ENCODE data around the gene TMEM256.

Gene TMEM256

DNA sequence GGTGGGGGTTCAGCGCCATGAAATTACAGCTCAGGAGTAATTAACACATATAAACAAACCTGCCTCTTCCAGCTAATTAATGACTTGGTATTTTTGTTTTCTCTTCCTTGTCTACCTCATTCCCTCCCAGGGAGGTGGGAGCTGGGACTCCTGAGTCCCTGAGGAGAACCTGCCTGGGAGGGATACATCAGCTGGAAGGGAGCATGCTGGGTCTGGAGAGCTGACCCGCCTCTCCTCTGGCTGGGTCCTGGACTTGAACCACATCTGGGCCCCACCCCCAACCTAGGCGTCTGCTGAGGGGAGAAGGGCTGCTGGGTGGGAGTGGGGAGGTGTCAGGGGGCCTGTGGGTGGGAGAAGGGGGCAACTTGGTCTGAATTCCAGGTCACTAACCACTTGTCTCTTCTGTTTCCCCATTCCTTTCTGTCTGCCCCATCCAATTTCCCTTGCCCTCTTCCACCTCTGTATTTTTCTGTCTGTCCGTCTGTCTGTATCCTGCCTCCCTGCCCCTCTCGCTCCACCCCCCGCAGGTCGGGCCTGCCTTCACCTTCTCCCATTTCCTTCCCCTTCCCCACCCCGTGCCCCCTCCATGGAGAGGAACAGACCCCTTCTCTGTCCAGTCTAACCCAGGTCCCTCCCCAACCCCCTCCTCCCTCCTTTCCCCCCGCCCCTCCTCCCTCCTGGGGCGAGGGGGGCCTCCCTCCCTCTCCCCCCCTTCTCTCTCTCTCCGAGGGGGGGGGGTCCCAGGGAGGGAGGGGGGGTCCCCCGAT lies 3.8 kb upstream of the TMEM256 start, which contains the start of gene NLGN2:
Gene NLGN2, plus strand, starts transcription at position 361 of the 767 bp plus-strand sequence. CDS start 411 bp downstream, outside the sequence.
- no peak for DNase-seq

DNA sequence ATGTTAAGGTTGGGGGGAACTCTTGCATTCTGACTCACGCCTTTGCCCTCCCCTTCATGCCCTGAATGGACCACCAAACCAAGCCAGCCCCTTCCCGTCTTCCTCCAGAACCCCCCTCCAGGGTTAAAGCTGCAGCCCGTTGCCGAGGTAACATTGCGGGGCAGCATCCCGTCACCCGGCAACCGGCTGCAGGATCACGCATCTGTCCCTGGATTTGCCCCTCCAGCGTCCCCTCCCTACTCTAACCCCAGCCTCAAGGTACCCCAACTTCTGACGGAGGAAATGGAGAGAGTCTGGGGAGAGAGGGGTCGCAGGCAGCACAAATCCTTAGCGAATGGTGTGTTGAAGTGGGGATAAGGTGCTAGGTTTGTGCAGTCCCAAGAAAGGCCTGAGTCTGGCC lies 3.2 kb upstream of the TMEM256 start:
- DNase-seq: no peak

DNA sequence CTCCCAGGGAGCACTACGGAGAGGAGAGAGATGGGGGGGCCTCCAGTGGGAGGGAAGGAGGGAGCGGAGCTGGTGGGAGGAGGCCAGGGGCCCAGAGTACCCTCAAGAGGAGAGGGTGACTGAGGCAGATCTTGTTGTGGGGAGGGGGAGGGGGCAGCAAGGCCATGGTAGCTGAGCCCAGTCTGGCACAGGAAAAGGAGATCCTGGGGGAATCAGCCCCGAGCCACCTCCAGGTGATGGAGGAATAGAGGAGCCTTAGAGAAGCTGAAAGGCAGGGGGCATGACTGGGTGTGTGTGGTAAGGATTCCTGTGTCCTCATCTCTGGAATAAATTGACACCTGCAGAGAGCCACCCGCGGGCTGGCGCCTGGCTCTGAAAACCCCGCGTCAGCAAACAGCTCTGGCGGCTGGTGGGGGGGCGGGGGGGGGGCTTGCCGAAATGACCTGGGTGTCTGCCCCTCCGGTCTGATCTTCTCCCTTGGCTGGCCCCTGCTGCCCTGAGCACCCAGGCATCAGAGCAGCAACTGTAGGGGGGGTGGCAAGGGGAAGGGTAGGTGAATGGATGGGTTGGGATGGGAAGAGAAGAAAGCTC lies 2.4 kb upstream of the TMEM256 start:
- no peak for DNase-seq

DNA sequence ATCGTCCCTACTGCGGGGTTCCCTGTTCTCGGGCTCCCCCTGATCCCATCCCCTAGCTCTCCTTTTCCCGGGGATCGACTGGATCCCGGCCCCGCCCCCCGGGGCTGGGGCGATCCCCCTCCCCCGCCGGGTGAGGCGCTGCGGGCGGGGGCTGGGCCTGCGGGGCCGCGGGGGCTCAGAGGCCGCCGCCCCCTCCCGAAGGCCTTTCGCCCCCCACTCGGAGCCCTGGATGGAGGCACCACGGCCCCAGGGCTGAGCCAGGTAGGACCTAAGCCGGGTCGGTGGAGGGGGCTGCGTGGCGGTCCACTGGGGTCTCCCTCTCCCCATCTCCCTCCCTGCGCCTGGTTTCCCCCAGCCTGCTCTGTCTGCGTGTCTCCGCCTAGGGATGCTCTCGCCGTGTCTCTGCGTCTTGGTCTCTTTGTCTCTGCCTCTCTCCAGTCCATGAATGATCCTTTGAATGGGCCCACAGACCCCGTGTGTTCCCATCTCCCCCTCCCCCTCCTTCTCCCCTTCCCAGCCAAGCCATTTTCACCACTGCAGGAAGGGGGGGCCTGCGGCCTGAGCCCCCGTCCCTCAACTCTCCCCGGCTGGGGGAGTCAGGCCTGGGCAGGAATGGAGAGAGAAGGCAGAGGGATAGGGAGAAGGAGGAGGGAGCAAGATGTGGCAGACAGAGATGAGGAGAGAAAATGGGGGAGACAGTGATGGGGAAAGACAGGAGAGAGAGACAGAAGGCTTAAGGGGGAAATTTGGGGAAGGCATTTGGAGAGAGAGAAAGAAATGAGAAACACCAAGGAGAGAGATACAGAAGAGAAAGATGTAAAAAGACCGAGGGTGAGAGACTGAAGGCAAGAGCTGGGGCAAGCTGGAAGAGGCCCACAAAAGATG lies 1.7 kb upstream of the TMEM256 start:
- no peak for DNase-seq

DNA sequence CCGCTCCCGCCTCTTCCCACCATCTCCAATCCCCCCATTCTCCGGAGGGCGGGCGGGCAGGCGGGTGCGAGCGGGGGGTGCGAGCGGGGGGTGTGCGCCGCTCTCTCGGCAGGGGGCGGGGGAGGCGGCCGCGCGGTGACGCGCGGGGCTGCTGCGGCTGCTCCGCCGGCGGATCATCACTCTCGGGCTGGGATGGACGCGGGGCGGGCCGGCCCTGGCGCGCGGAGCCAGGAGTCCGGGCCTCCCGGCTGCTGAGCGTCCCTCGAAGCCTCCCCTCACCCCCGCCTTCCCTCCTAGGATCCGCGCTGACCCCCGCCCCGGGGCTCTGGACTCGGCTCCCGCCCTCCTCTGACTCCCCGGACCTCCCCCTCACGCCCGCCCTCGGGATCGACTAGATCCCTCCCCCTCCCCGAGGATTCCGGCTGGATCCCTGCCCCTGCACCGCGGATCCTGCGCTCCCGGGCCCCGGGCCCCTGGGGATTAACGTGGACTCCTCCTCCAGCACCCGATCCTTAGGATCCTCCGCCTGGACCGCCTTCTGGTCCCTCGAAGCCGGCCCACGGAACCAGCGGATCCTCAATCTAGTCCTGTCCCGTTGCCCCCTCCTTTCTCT lies 946 bp upstream of the TMEM256 start:
- DNase-seq: no peak

DNA sequence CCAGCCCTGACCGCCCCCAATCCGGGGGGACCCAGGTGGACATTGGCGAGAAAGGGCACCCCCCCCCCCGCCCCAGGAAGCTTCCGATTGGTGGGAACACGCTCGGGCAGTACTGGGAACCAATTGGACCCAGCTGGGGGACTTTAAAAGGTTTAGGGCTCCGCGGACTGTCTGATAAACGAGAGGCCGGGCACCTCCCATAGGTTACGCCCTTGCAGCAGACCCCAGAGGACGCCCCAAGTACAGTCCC lies 245 bp downstream of the TMEM256 start:
- no peak for DNase-seq

DNA sequence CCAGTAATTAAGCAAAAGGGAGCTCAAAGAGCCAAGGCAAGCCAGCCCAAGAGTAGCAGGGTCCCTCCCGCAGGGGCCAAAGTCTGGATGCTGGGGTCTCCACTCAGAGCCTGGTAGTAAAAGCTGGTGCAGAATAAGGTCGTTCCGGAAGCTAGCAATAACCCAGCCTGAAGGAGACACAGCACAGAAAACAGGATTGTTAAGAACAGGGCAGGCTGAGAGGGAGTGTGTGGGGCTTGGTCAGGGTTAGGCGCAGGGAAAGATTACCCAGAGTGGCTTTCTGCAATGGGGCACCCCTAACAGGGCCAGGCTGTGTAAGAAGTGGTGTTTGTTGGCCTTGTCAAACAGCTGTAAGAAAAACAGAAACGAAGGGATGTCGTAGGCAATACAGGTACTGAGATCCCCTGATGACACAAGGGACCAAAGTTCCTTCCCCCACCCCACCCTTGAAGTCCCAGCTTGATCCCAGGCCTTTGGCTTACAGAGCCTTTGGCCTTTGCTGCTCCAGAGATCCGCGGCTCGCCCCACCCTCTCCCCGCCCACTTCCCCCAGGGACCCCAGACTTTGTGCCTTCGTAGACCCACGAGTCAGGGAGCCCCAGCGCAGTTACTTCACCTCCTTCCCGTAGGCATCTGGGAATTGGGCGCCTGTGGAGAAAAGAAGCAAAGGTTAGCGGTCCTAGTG lies 712 bp downstream of the TMEM256 start:
- no peak for DNase-seq

DNA sequence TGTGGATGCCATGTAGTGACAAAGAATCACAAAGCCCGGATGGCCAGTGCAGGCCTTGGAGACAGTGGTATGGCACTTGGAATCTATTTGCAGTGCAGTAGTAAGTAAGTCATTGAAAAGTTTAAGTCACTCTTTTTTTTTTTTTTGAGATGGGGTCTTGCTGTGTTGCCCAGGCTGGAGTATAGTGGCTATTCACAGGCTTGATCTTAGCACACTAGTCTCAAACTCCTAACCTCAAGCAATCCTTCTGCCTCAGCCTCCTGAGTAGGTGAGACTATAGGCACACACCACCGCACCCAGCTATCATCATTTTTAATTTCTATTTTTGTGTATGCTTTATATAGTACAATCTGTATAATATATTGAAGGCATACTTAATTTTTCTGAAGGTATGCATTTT lies 5.3 kb downstream of the TMEM256 start:
- no peak for DNase-seq

DNA sequence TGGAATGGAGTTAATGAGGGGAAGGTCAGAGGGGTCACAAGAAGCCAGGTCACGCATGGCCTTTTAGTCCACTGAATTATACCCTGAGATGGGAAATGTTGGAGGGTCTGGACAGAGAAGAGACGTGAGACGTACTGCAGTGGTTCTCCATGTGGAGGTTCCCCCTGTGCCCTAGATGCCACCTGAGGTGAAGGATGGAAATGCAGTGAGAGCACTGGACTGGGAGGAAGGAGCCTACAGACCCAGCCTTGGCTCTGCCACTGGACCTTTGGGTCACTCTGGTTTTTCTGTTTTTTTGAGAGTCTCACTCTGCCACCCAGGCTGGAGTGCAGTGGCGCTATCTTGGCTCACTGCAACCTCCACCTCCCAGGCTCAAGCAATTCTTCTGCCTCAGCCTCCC lies 7.8 kb downstream of the TMEM256 start:
- DNase-seq: no peak

DNA sequence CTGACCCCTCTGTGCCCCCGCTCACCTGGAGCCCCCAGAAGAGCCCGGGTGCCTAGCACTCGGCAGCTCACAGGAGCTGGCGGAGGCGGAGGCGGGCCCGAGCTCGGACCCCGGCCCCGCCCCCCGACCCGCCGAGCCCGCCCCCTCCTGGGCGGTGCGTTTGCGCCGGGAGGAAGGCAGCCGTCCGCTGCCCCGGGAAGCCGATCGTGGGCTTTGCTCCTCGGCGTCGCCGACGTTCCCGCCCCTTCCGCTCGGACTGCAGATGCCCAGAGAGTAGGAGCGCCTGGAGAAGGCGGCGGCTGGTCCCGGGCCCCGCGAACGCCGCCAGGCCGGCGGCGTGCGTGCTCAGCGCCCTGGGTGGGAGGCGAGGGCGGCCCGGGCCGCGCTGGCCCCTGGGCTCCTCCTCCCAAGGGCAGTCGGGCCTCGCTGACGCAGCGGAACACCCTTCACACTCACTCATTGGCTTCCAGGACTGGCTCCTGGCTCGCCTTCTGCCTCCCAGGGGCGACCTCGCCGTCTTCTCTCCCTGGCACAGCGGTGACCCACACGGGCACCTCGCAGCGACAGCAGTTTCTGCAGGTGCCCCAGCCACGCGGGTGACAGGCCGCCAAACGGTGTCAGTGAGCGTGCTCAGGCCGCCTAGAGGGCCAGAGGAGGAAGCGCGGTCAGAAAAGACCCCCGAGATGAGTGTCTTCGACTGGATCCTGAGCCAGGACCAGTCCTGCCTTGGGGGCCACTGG lies 9.3 kb downstream of the TMEM256 start, which contains the start of gene PLSCR3:
Gene PLSCR3, minus strand, starts transcription at position 74 of the 740 bp plus-strand sequence. CDS start 415 bp downstream, outside the sequence.
- DNase-seq: peak; percentile 93

DNA sequence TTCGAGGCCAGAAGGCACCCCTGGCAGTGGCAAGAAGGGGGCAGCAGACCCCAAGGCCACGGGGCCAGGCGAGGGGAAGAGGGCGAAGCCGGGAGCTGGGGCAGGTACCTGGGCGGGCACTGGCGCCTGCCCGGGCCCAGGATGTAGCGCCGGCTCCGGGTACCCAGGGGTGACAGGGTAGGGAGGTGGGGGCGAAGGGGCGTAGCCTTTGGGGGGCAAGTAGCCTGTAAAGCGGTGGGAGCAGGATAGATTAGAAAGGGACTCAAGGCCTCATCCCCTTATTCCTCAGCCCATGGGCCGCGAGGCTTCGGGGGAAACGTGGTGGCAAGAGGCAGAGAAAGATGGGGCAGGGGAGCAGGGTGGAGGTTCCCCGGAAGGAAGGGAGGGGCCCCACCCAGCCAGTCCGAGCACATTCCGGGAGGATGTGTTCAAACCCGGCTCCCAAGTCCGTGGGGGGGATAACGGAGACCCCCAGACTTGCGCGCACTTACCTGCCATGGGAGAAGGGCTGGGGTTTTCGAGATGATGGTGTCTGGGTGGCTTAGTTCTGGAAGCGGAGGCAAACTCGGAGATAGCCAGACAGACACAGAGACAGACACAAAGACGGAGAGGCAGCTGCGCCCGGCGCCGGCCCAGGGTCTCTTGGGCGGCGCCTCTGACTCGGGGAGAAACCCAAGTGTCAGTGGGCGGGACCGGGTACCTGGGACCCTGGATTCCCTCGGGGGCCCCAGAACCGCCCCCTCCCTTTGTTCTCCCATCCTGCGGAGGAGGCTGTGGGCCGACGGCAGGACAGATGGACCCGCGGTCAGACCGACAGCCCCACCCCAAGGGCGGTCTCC lies 10.1 kb downstream of the TMEM256 start:
- no peak for DNase-seq

DNA sequence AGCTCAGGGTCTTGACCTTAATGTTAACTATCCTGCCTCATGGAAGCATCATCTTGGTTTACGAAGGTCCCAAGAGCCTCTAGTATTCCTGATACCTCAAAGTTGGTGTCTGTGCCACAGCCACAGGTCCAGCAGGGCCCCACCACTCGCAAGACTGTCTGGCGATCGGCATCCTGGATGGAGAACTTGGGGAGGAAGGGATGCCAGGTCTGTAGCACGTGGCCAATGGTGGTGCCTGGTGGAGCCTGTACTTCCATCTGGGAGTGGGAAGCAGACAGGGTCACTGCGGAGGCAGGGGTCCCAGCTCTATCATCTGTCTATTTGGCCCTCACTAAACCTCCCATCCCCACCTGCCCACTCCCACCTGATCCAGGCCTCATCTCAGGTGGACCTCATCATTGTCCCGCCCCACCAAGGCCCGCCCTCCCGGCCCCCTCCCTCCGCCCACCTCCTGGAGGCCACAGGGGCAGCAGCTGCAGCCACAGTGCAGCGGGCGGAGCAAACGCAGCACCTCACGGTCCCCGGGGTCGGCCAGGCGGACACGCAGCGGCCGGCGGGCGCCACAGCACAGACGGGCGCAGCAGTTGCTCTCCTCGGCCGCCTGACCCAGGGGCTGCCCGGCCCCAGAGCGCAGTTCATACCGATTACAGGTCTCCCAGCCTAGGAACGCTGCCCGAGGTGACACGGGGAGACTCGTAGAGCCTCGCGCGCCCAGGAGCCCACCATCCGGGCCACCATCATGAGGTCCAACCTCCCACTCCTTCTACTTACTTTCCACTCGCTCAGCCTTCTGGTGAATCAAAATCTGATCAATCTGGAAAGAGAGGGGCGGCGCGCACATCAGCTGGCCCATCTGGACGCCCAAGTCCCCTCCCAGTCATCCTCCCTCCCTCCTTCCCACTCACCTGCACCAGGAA lies 10.9 kb downstream of the TMEM256 start:
- DNase-seq: no peak

DNA sequence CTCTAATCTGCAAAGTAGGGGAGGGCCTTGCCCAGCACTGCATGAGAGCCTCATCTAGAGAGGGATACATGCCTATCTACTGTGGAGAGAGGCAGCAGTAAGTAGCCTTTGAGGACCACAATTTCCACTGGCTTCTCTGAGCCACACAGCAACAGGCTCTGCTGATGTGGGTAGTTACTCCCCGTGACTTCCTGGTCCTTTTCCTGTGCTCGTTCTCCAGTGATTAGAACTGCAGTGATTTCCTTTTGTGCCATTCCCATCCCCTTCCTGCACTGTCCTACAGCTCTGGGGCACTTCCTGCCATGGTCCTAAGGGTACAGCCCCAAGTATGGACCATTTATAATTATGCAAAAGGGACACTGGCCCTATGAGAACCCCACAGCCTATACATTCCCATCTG lies 12.6 kb downstream of the TMEM256 start:
- no peak for DNase-seq

DNA sequence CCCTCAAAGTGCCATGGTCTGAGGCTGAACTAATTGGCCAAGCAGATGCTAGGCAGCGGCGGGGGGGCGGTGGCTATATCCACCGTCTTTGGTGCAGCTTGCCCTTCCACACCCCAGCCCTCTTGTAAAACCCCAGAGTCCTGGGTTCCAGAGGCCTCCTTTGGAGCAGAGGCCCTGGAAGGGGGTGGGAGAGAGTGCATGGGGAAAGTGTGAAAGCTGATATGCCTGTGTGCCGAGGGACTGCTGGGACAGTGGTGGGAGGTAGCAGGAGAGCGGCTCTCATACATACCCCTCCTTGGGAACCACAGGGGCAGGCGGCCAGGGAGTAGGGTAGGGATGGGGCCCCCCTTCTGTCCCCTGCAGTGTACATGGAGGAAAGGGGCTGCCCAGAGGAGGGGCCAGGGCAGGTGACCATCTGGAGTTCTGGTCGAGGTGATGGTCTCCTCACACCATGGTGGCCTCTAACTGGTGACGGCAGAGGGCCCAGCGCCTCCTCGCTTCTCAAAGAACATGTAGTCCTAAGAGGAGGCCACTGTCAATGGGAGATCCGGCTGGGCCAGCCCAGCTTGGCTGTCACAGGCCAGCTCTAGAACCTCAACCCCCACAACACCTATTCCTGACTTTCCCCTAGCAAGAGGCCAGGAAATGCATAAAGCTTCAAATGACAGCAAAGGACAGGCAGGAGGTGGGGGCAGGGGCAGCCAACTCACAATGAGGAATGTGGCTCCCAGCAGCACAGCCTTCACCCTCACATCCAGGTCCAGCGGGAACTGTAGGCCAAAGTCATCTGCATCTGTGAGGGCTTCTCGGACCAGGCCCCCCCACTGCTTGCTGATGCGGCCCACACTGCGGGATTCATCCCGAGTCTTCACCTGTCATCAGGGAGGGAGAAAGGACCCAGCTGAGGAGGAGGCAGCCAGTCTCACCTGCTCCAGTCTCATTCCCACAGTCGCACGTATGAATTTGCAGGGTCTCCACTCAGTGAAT lies 13.7 kb downstream of the TMEM256 start:
- DNase-seq: no peak

DNA sequence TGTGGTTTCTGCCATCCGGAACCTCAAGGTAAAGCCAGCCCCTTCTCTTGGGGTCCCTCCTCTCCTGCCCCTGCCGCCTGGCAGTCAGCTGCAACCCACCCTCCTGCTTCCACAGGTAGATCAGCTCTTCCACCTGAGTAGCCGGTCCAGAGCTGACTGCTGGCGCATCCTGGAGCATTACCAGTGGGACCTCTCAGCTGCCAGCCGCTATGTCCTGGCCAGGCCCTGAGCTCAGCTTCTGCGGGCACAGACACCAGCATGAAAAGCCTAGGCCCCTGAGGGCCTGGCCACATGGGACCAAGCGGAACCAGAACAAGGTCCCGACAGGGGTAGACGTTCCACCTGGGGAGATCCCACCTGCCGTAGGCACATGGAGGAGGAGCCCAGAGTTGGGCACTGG lies 15.0 kb downstream of the TMEM256 start:
- no peak for DNase-seq

DNA sequence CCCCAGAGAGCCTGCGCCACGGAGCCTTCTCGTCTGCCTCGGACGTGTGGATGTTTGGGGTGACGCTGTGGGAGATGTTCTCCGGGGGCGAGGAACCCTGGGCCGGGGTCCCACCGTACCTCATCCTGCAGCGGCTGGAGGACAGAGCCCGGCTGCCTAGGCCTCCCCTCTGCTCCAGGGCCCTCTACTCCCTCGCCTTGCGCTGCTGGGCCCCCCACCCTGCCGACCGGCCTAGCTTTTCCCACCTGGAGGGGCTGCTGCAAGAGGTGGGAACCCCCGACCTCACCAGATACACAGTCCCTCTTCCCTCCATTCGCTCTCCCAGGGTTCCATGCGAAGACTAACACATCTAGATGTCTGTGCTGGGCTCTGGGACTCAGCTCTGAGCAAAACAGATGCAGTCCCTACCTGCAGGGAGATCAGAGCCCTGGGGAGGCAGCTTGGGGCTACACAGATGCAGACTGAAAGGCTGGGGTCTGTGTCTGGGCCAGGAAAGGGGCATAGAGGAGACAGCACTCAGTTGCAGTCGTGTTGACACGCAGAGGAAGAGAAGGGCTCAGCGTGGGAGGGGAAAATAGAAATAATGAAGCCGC lies 19.3 kb downstream of the TMEM256 start:
- no peak for DNase-seq

DNA sequence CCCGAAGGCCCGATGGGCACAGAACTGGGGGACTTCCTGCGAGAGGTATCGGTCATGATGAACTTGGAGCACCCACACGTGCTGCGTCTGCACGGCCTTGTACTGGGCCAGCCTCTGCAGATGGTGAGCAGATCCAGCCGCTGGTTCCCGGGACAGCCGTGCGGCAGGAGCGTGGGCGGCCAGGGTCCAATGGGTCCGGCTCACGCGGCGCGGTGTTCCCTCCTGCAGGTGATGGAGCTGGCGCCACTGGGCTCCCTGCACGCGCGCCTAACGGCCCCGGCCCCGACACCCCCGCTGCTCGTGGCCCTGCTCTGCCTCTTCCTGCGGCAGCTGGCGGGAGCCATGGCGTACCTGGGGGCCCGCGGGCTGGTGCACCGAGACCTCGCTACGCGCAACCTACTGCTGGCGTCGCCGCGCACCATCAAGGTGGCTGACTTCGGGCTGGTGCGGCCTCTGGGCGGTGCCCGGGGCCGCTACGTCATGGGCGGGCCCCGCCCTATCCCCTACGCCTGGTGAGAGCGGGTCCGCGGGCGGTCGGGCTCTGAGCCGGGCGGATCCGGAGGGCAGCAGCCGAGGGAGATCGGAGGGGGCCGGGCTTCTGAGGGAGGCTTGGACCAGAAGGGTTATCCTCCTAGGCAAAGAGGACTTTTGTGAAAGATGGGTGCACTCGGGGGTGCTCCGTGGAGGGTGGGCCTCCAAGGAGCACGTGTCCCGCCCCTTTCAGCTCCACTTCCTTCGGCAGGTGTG lies 20.0 kb downstream of the TMEM256 start:
- DNase-seq: peak; percentile 88

DNA sequence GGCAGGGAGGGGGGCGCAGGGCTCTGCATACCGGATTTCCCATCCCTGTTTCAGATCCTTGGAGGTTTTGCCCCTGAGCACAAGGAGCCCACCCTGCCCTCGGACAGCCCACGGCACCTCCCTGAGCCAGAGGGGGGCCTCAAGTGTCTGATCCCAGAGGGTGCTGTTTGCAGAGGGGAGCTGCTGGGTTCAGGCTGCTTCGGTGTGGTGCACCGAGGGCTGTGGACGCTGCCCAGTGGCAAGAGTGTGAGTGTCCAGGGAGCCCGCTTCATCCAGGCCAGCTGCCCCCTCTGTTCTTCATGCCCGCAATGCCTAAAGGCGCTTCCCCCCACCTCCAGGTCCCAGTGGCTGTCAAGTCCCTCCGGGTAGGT lies 20.5 kb downstream of the TMEM256 start:
- DNase-seq: no peak
